HepG2 (cell line): ENCODE measurements around the gene RTKN2. TPM values are rescaled to one million over a fixed set of nuclear protein-coding genes. Genes with fewer than 3 reads are reported as not detected.

ENCODE experiments used
- ATAC-seq: fragments of 200-7000 bp; cut with Tn5 transposase; 3 replicates; pipeline ENCODE4 v1.9.1; 2020; ENCODE audit warnings: mild to moderate bottlenecking, moderate library complexity
- BruUV-seq: library from RNA; stranded (reverse); fragments of 400-500 nt; replicated peaks from 2 replicates; lab custom pipeline; 2021; lab: Mats Ljungman, UMichigan
- CTCF ChIA-PET: fragments of 300-600 bp; formaldehyde crosslinking; extraction: SDS; loops from one replicate; lab custom pipeline; 2021; ENCODE audit warnings: low total read pairs, inconsistent platforms, low intra/inter-chr PET ratio; lab: Yijun Ruan, JAX
- POLR2A ChIA-PET: fragments of 350-600 bp; sonication (Branson Sonifier 250); formaldehyde crosslinking; loops from one replicate; lab custom pipeline; 2020; ENCODE audit warnings: antibody characterized with exemption, inconsistent platforms; lab: Yijun Ruan, JAX
- DNase-seq: peaks from one replicate; pipeline ENCODE4 v3.0.0-alpha.2; 2015; ENCODE audit warnings: low spot score
- FAIRE-seq: peaks from 3 replicates; lab custom pipeline; 2011; peaks lifted over from hg19 to GRCh38; lab: Jason Lieb, UNC
- H2AFZ ChIP-seq: one replicate; pipeline ENCODE4 v1.6.1; 2011; ENCODE audit warnings: low read length, inconsistent platforms
- H3K27ac ChIP-seq: fragments of 300-600 bp; 3 replicates; pipeline ENCODE4 v1.8.0; 2011; ENCODE audit warnings: mixed run types, mild to moderate bottlenecking, mixed read lengths, low read length, inconsistent platforms; ENCODE audit not compliant: insufficient read depth; ENCODE audit errors: extremely low read length
- H3K27me3 ChIP-seq, 2 experiments: fragments of 200-600 bp in 1 of 2; 2 replicates in 1 of 2; 3 replicates in 1 of 2; pipeline versions ENCODE4 v1.6.0 to v1.8.0; 2011; ENCODE audit warnings: low read length in 2 of 2, mild to moderate bottlenecking in 2 of 2, moderate library complexity in 2 of 2, inconsistent platforms in 1 of 2; ENCODE audit not compliant: insufficient read depth in 2 of 2, control insufficient read depth in 1 of 2
- H3K36me3 ChIP-seq, 2 experiments: fragments of 200-600 bp in 1 of 2; replicated peaks in 1 of 2; 2 replicates in 1 of 2; 3 replicates in 1 of 2; pipeline versions ENCODE4 v1.5.1 to v1.8.0; 2011; ENCODE audit warnings: low read length in 2 of 2, inconsistent platforms in 1 of 2; ENCODE audit not compliant: insufficient read depth in 2 of 2, control insufficient read depth in 1 of 2
- H3K4me1 ChIP-seq: 2 replicates; pipeline ENCODE4 v1.5.1; 2012; ENCODE audit warnings: low read length, inconsistent platforms; ENCODE audit not compliant: insufficient read depth
- H3K4me2 ChIP-seq: 2 replicates; pipeline ENCODE4 v1.6.0; 2011; ENCODE audit warnings: low read depth, low read length, inconsistent platforms
- H3K4me3 ChIP-seq, 3 experiments: fragments of 200-600 bp in 1 of 3; sonication (generic), shearing (Covaris generic) in 1 of 3; replicated peaks in 1 of 3; 2 replicates each; pipeline ENCODE4 v1.5.1; 2011 to 2016; ENCODE audit warnings: low read length in 3 of 3, inconsistent platforms in 2 of 3, low read depth in 2 of 3, mild to moderate bottlenecking in 2 of 3, control low read depth in 1 of 3, mixed read lengths in 1 of 3; ENCODE audit not compliant: insufficient read depth in 1 of 3
- H3K79me2 ChIP-seq: one replicate; pipeline ENCODE4 v1.6.1; 2011; ENCODE audit warnings: low read length, inconsistent platforms; ENCODE audit not compliant: insufficient read depth
- H3K9ac ChIP-seq: 2 replicates; pipeline ENCODE4 v1.6.0; 2011; ENCODE audit warnings: mild to moderate bottlenecking, low read depth, low read length, inconsistent platforms; ENCODE audit not compliant: insufficient read depth
- H3K9me3 ChIP-seq: 2 replicates; pipeline ENCODE4 v1.5.1; 2012; ENCODE audit warnings: mild to moderate bottlenecking, low read length
- H4K20me1 ChIP-seq: 2 replicates; pipeline ENCODE4 v1.6.0; 2011; ENCODE audit warnings: inconsistent platforms, mild to moderate bottlenecking, low read length, moderate library complexity; ENCODE audit not compliant: insufficient read depth
- BRD4 ChIP-seq: sonication (generic); formaldehyde crosslinking; IDR thresholded peaks from 2 replicates; pipeline ENCODE4 v1.4.0; 2020; ENCODE audit warnings: missing genetic modification reagents
- FOXK2 ChIP-seq: fragments of 450-650 bp; IDR thresholded peaks from 2 replicates; pipeline ENCODE4 v1.6.1; 2016
- FOXP4 ChIP-seq: sonication (generic); formaldehyde crosslinking; IDR thresholded peaks from 2 replicates; pipeline ENCODE4 v1.4.0; 2020; ENCODE audit warnings: missing genetic modification reagents
- GATA4 ChIP-seq: sonication (generic); IDR thresholded peaks from 2 replicates; pipeline ENCODE4 v1.6.1; 2016; ENCODE audit warnings: antibody characterized with exemption, low read depth, borderline replicate concordance
- GLI4 ChIP-seq: sonication (generic); formaldehyde crosslinking; IDR thresholded peaks from 2 replicates; pipeline ENCODE4 v1.5.1; 2020; ENCODE audit warnings: missing genetic modification reagents, mild to moderate bottlenecking, moderate library complexity, borderline replicate concordance
- HOXA7 ChIP-seq: sonication (generic); formaldehyde crosslinking; IDR thresholded peaks from 2 replicates; pipeline ENCODE4 v1.8.1; 2022; ENCODE audit warnings: mild to moderate bottlenecking, missing genetic modification reagents, moderate library complexity
- MBNL3 ChIP-seq: fragments of 250-450 bp; sonication (Bioruptor Pico); conservative IDR thresholded peaks from 2 replicates; pipeline ENCODE4 v1.8.0; 2022; ENCODE audit warnings: mild to moderate bottlenecking, inconsistent platforms
- PRPF4 ChIP-seq: fragments of 200-400 bp; formaldehyde crosslinking; IDR thresholded peaks from 2 replicates; pipeline ENCODE4 v1.6.1; 2016; ENCODE audit warnings: low read length, low read depth; ENCODE audit not compliant: poor library complexity, severe bottlenecking
- RBAK ChIP-seq: sonication (generic); formaldehyde crosslinking; IDR thresholded peaks from 2 replicates; pipeline ENCODE4 v1.5.1; 2020; ENCODE audit warnings: mild to moderate bottlenecking, missing genetic modification reagents
- RXRA ChIP-seq: sonication (generic); formaldehyde crosslinking; IDR thresholded peaks from 2 replicates; pipeline ENCODE4 v1.5.1; 2020; ENCODE audit warnings: missing genetic modification reagents
- SP1 ChIP-seq, 2 experiments: fragments of 450-650 bp in 1 of 2; sonication (generic) in 1 of 2; formaldehyde crosslinking in 1 of 2; IDR thresholded peaks; 2 replicates each; pipeline versions ENCODE4 v1.4.0 to v1.6.1; 2016 to 2020; ENCODE audit warnings: missing genetic modification reagents in 1 of 2
- ZBTB39 ChIP-seq: sonication (generic); formaldehyde crosslinking; IDR thresholded peaks from 2 replicates; pipeline ENCODE4 v1.5.0; 2020; ENCODE audit warnings: missing genetic modification reagents
- ZNF260 ChIP-seq: sonication (generic); formaldehyde crosslinking; IDR thresholded peaks from 2 replicates; pipeline ENCODE4 v1.4.0; 2020; ENCODE audit warnings: missing genetic modification reagents, low read depth, mild to moderate bottlenecking, borderline replicate concordance
- ZNF383 ChIP-seq: sonication (generic); formaldehyde crosslinking; IDR thresholded peaks from 2 replicates; pipeline ENCODE4 v1.4.0; 2020; ENCODE audit warnings: missing genetic modification reagents, mild to moderate bottlenecking, borderline replicate concordance
- ZNF704 ChIP-seq: sonication (generic); formaldehyde crosslinking; IDR thresholded peaks from 2 replicates; pipeline ENCODE4 v1.8.1; 2023; ENCODE audit warnings: mild to moderate bottlenecking, inconsistent platforms, moderate library complexity, missing genetic modification reagents, borderline replicate concordance
- ZNF776 ChIP-seq: sonication (generic); formaldehyde crosslinking; IDR thresholded peaks from 2 replicates; pipeline ENCODE4 v1.4.0; 2020; ENCODE audit warnings: mild to moderate bottlenecking, missing genetic modification reagents
- WGBS: methylation state at CpG from one replicate; pipeline ENCODE4 v1.1.6; 2017; ENCODE audit warnings: low lambda C conversion rate; 5-methylcytosine and 5-hydroxymethylcytosine counted together
- in situ Hi-C: cut with HindIII; loops from 2 replicates; pipeline ENCODE4 v1.10.0; 2017; ENCODE audit warnings: low pct_unique_long_range_greater_than_20kb; ENCODE audit not compliant: extremely low pct_ligation_motif_present
- intact Hi-C: fragments of 100-400 bp; cut with micrococcal nuclease; formaldehyde crosslinking; loops from one replicate; pipeline ENCODE4 v1.10.0; 2022; ENCODE audit not compliant: unreplicated experiment
- polyA plus RNA-seq, 8 experiments: library from polyadenylated mRNA; depleted of rRNA in 3 of 8; stranded (reverse) in 7 of 8; unstranded in 1 of 8; fragments of >200 nt; fragmentation: Illumina TruSeq in 4 of 8; extraction: Trizol in 4 of 8; gene quantifications; 2 replicates each; pipeline versions ENCODE4 v1.2.1 to v1.2.3, GENCODE V29; 2011 to 2016; ENCODE audit warnings: low read depth in 4 of 8, missing spikeins in 1 of 8, mixed read lengths in 1 of 8; ENCODE audit not compliant: insufficient read depth in 1 of 8
- total RNA-seq, 5 experiments: library from RNA; depleted of rRNA; stranded (reverse); fragments of >200 nt; fragmentation: Illumina TruSeq; extraction: Trizol; gene quantifications; 2 replicates each; pipeline ENCODE4 v1.2.3, GENCODE V29; 2016; ENCODE audit warnings: low read depth in 1 of 5
- TF ChIP-seq, protein P1 (sequence below), 2 experiments: sonication (generic) in 1 of 2; formaldehyde crosslinking in 1 of 2; IDR thresholded peaks; 2 replicates each; pipeline versions ENCODE4 v1.5.1 to v1.6.1; 2011 to 2020; ENCODE audit warnings: borderline replicate concordance in 1 of 2, low read depth in 1 of 2, low read length in 1 of 2, mild to moderate bottlenecking in 1 of 2, missing genetic modification reagents in 1 of 2, moderate library complexity in 1 of 2

RTKN2 gene
- total and polyA plus RNA-seq, 2 of the 13 experiments (the other 11 are each of a cell fraction or from before 2014, with no cell fraction given), result 2.2 to 7.0 TPM

DNA sequence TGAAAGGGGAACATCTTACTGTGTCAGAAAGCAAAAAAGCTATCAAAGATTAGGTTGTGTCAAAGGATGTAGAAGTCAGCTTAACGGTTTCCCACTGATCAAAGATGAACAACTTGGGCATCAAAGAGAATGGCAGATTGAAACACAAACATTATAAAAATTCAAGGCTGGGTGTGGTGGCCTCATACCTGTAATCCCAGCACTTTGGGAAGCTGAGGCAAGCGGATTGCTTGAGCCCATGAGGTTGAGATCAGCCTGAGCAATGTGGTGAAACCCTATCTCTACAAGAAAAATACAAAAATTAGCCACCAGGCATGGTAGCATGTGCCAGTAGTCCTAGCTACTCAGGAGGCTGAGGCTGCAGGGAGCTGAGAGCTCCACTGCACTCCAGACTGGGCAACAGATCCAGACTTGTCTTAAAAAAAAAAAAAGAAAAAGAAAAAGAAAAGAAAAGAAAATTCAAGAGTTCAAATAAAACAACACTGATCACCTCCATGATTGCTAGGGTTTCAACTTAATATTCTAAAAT, 34.5 kb downstream of the RTKN2 start:
- no peak for ATAC-seq
- TF ChIP-seq ZNF383 (CRISPR knock-in tag) (no peak), FOXP4 (CRISPR knock-in tag) (no peak), RXRA (no peak), ZBTB39 (CRISPR knock-in tag) (no peak), SP1 (IDR thresholded peaks at IDR 0.05) (no peak), SP1 (CRISPR knock-in tag; IDR thresholded peaks at IDR 0.05) (no peak), MBNL3 (CRISPR knock-in tag) (no peak), PRPF4 (no peak), FOXK2 (no peak), GLI4 (no peak), ZNF260 (CRISPR knock-in tag) (no peak), RBAK (CRISPR knock-in tag) (no peak), BRD4 (CRISPR knock-in tag) (no peak), HOXA7 (CRISPR knock-in tag) (no peak), GATA4 (no peak), ZNF776 (CRISPR knock-in tag) (no peak), ZNF704 (no peak)
- TF ChIP-seq, protein P1, sequence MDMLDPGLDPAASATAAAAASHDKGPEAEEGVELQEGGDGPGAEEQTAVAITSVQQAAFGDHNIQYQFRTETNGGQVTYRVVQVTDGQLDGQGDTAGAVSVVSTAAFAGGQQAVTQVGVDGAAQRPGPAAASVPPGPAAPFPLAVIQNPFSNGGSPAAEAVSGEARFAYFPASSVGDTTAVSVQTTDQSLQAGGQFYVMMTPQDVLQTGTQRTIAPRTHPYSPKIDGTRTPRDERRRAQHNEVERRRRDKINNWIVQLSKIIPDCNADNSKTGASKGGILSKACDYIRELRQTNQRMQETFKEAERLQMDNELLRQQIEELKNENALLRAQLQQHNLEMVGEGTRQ (IDR thresholded peaks at IDR 0.05; ENCODE audit: low read depth, low read length), result no peak
- TF ChIP-seq, protein P1 (CRISPR knock-in tag; IDR thresholded peaks at IDR 0.05; ENCODE audit: borderline replicate concordance), result no peak

More for the DNA sequence above, 34.5 kb downstream of the RTKN2 start:
- Histone ChIP-seq H3K79me2 (no peaks in the 10 kb centered on the region), H4K20me1 (no peaks in the 10 kb centered on the region), H2AFZ (no peak overlapping the region), H3K4me2 (no peak overlapping the region), H3K4me3 (no peak overlapping the region), H3K36me3 (0 out of 5 replicates have a peak, but pooled peaks cover 0 to 4% of the 10 kb centered on the region in 2 experiments), H3K9ac (no peak overlapping the region), H3K27ac (no peak overlapping the region), H3K9me3 (no peaks in the 10 kb centered on the region), H3K4me1 (no peaks in the 10 kb centered on the region), H3K27me3 (no peaks in the 10 kb centered on the region)
- FAIRE-seq (no peak), DNase-seq (no peak)
- ChIA-PET CTCF (no interaction called here), POLR2A (no interaction called here)
- BruUV-seq, result no TSS peak
- 98% methylated on average over 2 of the region's 2 CpGs for WGBS
- in situ Hi-C loops, result no loop called here
- intact Hi-C loops, result no loop called here
